ENCODE results near the gene KAT5. TPM values are rescaled to one million over a fixed set of nuclear protein-coding genes. Genes with fewer than 3 reads are reported as not detected.

The KAT5 gene
- total and polyA plus RNA-seq, 12 donors = 40.9 to 62.8 (median 45.9) TPM

GRCh38 chr11:65710421-65710820 is 1.6 kb upstream of the KAT5 start:
- intact Hi-C loops (cut with DNase I) = loop anchor here in 7 of 10 donors (2.0 to 10.0 kb wide), 7 partner anchors 48 to 277 kb away; partner anchors contain the start of genes AP5B1 (in 1 of the 7), FIBP (in 1 of the 7) and RELA (in 1 of the 7)
- peaks cover 0 to 35% (median 25%) of the 10 kb centered on the region in 9 donors for H3K4me1 ChIP-seq
- no peaks in the 10 kb centered on the region for H3K27me3 ChIP-seq
- WGBS, 2 donors = 83 to 89% methylated on average over 3 of the region's 3 CpGs
- TF ChIP-seq CTCF (IDR thresholded peaks at IDR 0.05) = no peak
- no peak for DNase-seq
- ATAC-seq = no peak
- no peak overlapping the region for H3K4me3 ChIP-seq
- H3K27ac ChIP-seq = peak overlapping the region in 6 of 10 donors; percentile 96 to 100 (median 98)
- H3K36me3 ChIP-seq = peaks cover 0 to 27% (median 24%) of the 10 kb centered on the region in 9 donors
- H3K9me3 ChIP-seq = no peaks in the 10 kb centered on the region

- DNase-seq = no peak
- ATAC-seq = no peak
- Histone ChIP-seq H3K27ac (peak overlapping the region; percentile 84 to 100 (median 98)), H3K4me1 (peaks cover 0 to 31% (median 21%) of the 10 kb centered on the region in 9 donors), H3K9me3 (no peaks in the 10 kb centered on the region), H3K4me3 (peak overlapping the region; percentile 39 to 82 (median 68)), H3K36me3 (peaks cover 4 to 49% (median 31%) of the 10 kb centered on the region in 9 donors), H3K27me3 (no peaks in the 10 kb centered on the region)
- 28 to 36% methylated on average over 11 of the region's 11 CpGs for WGBS, 2 donors
- intact Hi-C loops (cut with DNase I) = loop anchor here in 5 of 10 donors (1.0 to 10.0 kb wide), 7 partner anchors 8 to 275 kb away; partner anchors contain the start of genes RNASEH2C (in 2 of the 5), AP5B1 (in 1 of the 5), FIBP (in 1 of the 5) and RELA (in 1 of the 5)
- TF ChIP-seq CTCF (IDR thresholded peaks at IDR 0.05) = no peak
These were observed 603 bp downstream of the KAT5 start for GRCh38 chr11:65712633-65713076.

- TF ChIP-seq CTCF (IDR thresholded peaks at IDR 0.05) = no peak
- peaks cover 0 to 32% (median 21%) of the 10 kb centered on the region in 9 donors for H3K4me1 ChIP-seq
- WGBS, 2 donors = 92 to 94% methylated on average over 24 of the region's 24 CpGs
- H3K27ac ChIP-seq = peak overlapping the region in 8 of 10 donors; percentile 96 to 100 (median 98)
- ATAC-seq (no peak), DNase-seq (no peak)
- H3K4me3 ChIP-seq = peak overlapping the region in 8 of 10 donors; percentile 59 to 82 (median 71)
- H3K36me3 ChIP-seq = peaks cover 4 to 57% (median 39%) of the 10 kb centered on the region in 9 donors
- H3K9me3 ChIP-seq = no peaks in the 10 kb centered on the region
- H3K27me3 ChIP-seq = no peaks in the 10 kb centered on the region
- intact Hi-C loops (cut with DNase I) = loop anchor here in 5 of 10 donors (5.0 to 10.0 kb wide), 6 partner anchors 51 to 274 kb away; partner anchors contain the start of genes AP5B1 (in 1 of the 5), FIBP (in 1 of the 5) and RELA (in 1 of the 5)
These were observed 1.3 kb downstream of the KAT5 start for GRCh38 chr11:65713212-65713969.

GRCh38 chr11:65714433-65714832 is 2.4 kb downstream of the KAT5 start:
- no peaks in the 10 kb centered on the region for H3K9me3 ChIP-seq
- H3K36me3 ChIP-seq = peaks cover 4 to 67% (median 40%) of the 10 kb centered on the region in 9 donors
- H3K27me3 ChIP-seq = no peaks in the 10 kb centered on the region
- ATAC-seq = no peak
- intact Hi-C loops (cut with DNase I) = loop anchor here in 5 of 10 donors (5.0 to 10.0 kb wide), 6 partner anchors 52 to 273 kb away; partner anchors contain the start of genes AP5B1 (in 1 of the 5), FIBP (in 1 of the 5) and RELA (in 1 of the 5)
- H3K27ac ChIP-seq = no peak overlapping the region
- no peak overlapping the region for H3K4me3 ChIP-seq
- 93 to 94% methylated on average over 16 of the region's 16 CpGs for WGBS, 2 donors
- no peak for TF ChIP-seq CTCF (IDR thresholded peaks at IDR 0.05)
- DNase-seq = no peak
- H3K4me1 ChIP-seq = peaks cover 5 to 43% (median 30%) of the 10 kb centered on the region in 9 donors
